ENCODE measurements around the gene DHRS3.

DHRS3 gene

GRCh38 chr1:12543740-12544154, 74.3 kb downstream of the DHRS3 start:
- no peak for TF ChIP-seq CTCF (IDR thresholded peaks at IDR 0.05)

GRCh38 chr1:12542616-12543592, 75.1 kb downstream of the DHRS3 start:
- TF ChIP-seq CTCF (IDR thresholded peaks at IDR 0.05), result no peak

GRCh38 chr1:12542138-12542465, 75.9 kb downstream of the DHRS3 start:
- no peak for TF ChIP-seq CTCF (IDR thresholded peaks at IDR 0.05)

GRCh38 chr1:12541274-12542137, 76.5 kb downstream of the DHRS3 start:
- TF ChIP-seq CTCF (IDR thresholded peaks at IDR 0.05), result no peak

GRCh38 chr1:12540580-12541273, 77.3 kb downstream of the DHRS3 start:
- TF ChIP-seq CTCF (IDR thresholded peaks at IDR 0.05), result no peak

GRCh38 chr1:12539705-12540579, 78.1 kb downstream of the DHRS3 start:
- no peak for TF ChIP-seq CTCF (IDR thresholded peaks at IDR 0.05)

Measured in LNCAP (cell line).